K562 (cell line): ENCODE results near the gene FAM171A1. TPM values are rescaled to one million over a fixed set of nuclear protein-coding genes. Genes with fewer than 3 reads are reported as not detected.

ENCODE experiments used
- ATAC-seq: fragments of 200-7000 bp; cut with Tn5 transposase; 3 replicates; pipeline ENCODE4 v1.9.1; 2020; ENCODE audit warnings: moderate library complexity
- BruUV-seq: library from RNA; stranded (reverse); fragments of 400-500 nt; replicated peaks from 2 replicates; lab custom pipeline; 2021; lab: Mats Ljungman, UMichigan
- CTCF ChIA-PET: fragments of 300-600 bp; formaldehyde crosslinking; extraction: SDS; loops from one replicate; lab custom pipeline; 2021; ENCODE audit warnings: low intra/inter-chr PET ratio; lab: Yijun Ruan, JAX
- POLR2A ChIA-PET: fragments of 300-600, 350-650 bp; sonication (Branson Sonifier 250); formaldehyde crosslinking; extraction: SDS; loops from one replicate; lab custom pipeline; 2021; ENCODE audit warnings: antibody characterized with exemption, inconsistent platforms; lab: Yijun Ruan, JAX
- DNase-seq, 4 experiments: peaks; one replicate each; pipeline versions ENCODE4 v3.0.0 to v3.0.0-alpha.2; 2011 to 2018; ENCODE audit warnings: low spot score in 3 of 4, mixed read lengths in 3 of 4; ENCODE audit errors: extremely low read depth in 1 of 4
- FAIRE-seq: peaks from 2 replicates; lab custom pipeline; 2011; peaks lifted over from hg19 to GRCh38; lab: Jason Lieb, UNC
- H2AFZ ChIP-seq: 2 replicates; pipeline ENCODE4 v1.6.0; 2011; ENCODE audit warnings: low read depth, low read length, control low read depth, inconsistent platforms
- H3K27ac ChIP-seq: fragments of 200-600 bp; 3 replicates; pipeline ENCODE4 v1.8.0; 2011; ENCODE audit warnings: low read depth, mild to moderate bottlenecking, control low read depth, inconsistent platforms, low read length, moderate library complexity, mixed read lengths; ENCODE audit errors: extremely low read depth
- H3K27me3 ChIP-seq, 2 experiments: fragments of 300-600 bp in 1 of 2; 2 replicates in 1 of 2; 3 replicates in 1 of 2; pipeline versions ENCODE4 v1.6.0 to v1.8.0; 2011; ENCODE audit warnings: inconsistent platforms in 2 of 2, low read length in 2 of 2, mild to moderate bottlenecking in 1 of 2, mixed read lengths in 1 of 2, moderate library complexity in 1 of 2; ENCODE audit not compliant: control insufficient read depth in 2 of 2, insufficient read depth in 2 of 2
- H3K36me3 ChIP-seq: fragments of 300-600 bp; 3 replicates; pipeline ENCODE4 v1.8.0; 2011; ENCODE audit warnings: mild to moderate bottlenecking, low read length, inconsistent platforms; ENCODE audit not compliant: control insufficient read depth, insufficient read depth
- H3K4me1 ChIP-seq, 2 experiments: fragments of 200-600 bp in 1 of 2; replicated peaks in 1 of 2; 2 replicates in 1 of 2; 3 replicates in 1 of 2; pipeline versions ENCODE4 v1.5.1 to v1.8.0; 2011; ENCODE audit warnings: inconsistent platforms in 2 of 2, low read length in 2 of 2, mild to moderate bottlenecking in 1 of 2, mixed read lengths in 1 of 2, moderate library complexity in 1 of 2; ENCODE audit not compliant: control insufficient read depth in 2 of 2, insufficient read depth in 2 of 2
- H3K4me2 ChIP-seq: 2 replicates; pipeline ENCODE4 v1.6.1; 2011; ENCODE audit warnings: low read length, control low read depth, inconsistent platforms, mixed read lengths; ENCODE audit not compliant: insufficient read depth
- H3K4me3 ChIP-seq: fragments of 200-600 bp; sonication (generic), shearing (Covaris generic); 2 replicates; pipeline ENCODE4 v1.5.1; 2016; ENCODE audit warnings: control low read depth, inconsistent platforms
- H3K79me2 ChIP-seq: fragments of 200-600 bp; 3 replicates; pipeline ENCODE4 v1.8.0; 2011; ENCODE audit warnings: low read length, inconsistent platforms; ENCODE audit not compliant: control insufficient read depth, insufficient read depth
- H3K9ac ChIP-seq, 2 experiments: 2 replicates each; pipeline versions ENCODE4 v1.6.0 to v1.6.1; 2011; ENCODE audit warnings: low read depth in 2 of 2, low read length in 2 of 2, control low read depth in 1 of 2, inconsistent platforms in 1 of 2, mild to moderate bottlenecking in 1 of 2, mixed read lengths in 1 of 2; ENCODE audit not compliant: insufficient read depth in 1 of 2
- H3K9me1 ChIP-seq: one replicate; pipeline ENCODE4 v1.6.0; 2011; ENCODE audit warnings: inconsistent platforms, mild to moderate bottlenecking, low read length, moderate library complexity; ENCODE audit not compliant: control insufficient read depth, insufficient read depth
- H3K9me3 ChIP-seq: replicated peaks from 2 replicates; pipeline ENCODE4 v1.5.1; 2011; ENCODE audit warnings: low read depth, low read length, inconsistent platforms; ENCODE audit not compliant: control insufficient read depth, insufficient read depth
- H4K20me1 ChIP-seq: replicated peaks from 2 replicates; pipeline ENCODE4 v1.6.1; 2011; ENCODE audit warnings: low read length, inconsistent platforms, mixed read lengths; ENCODE audit not compliant: control insufficient read depth, insufficient read depth
- E2F8 ChIP-seq: fragments of 450-650 bp; IDR thresholded peaks from 2 replicates; pipeline ENCODE4 v1.7.1; 2018; ENCODE audit warnings: mild to moderate bottlenecking, low read depth; ENCODE audit not compliant: partially characterized antibody
- GTF3C2 ChIP-seq: IDR thresholded peaks from 3 replicates; pipeline ENCODE4 v1.6.1; 2011; ENCODE audit warnings: borderline replicate concordance, mild to moderate bottlenecking, moderate library complexity; ENCODE audit not compliant: insufficient read length; ENCODE audit errors: extremely low read depth
- HEY1 ChIP-seq: fragments of 250-450 bp; sonication (Bioruptor Pico); IDR thresholded peaks from 2 replicates; pipeline ENCODE4 v1.5.0; 2020; ENCODE audit warnings: mild to moderate bottlenecking, moderate library complexity, borderline replicate concordance
- RNF2 ChIP-seq: sonication (generic); IDR thresholded peaks from 2 replicates; pipeline ENCODE4 v1.6.1; 2016
- WGBS: fragments of 100-300 bp; shearing (Covaris generic); methylation state at CpG from one replicate; pipeline ENCODE4 v1.1.6; 2016; ENCODE audit warnings: low coverage, mixed read lengths; ENCODE audit not compliant: insufficient coverage; ENCODE audit errors: missing lambda C conversion rate; 5-methylcytosine and 5-hydroxymethylcytosine counted together
- in situ Hi-C: fragments of 300-500 bp; cut with MboI; formaldehyde crosslinking; loops from 4 replicates; pipeline ENCODE4 v1.15.0; 2018; ENCODE audit warnings: inconsistent platforms, mixed read lengths
- intact Hi-C: fragments of 100-400 bp; cut with micrococcal nuclease; formaldehyde crosslinking; loops from 2 replicates; pipeline ENCODE4 v1.14.2; 2022
- polyA plus RNA-seq, 8 experiments: library from polyadenylated mRNA; depleted of rRNA in 4 of 8; stranded (reverse) in 5 of 8; unstranded in 3 of 8; fragments of >200 nt; fragmentation: Nextera tagmentation in 2 of 8; fragmentation: Illumina TruSeq in 1 of 8; extraction: Ambion mirVana in 2 of 8; extraction: Trizol in 1 of 8; gene quantifications; 2 replicates each; pipeline versions ENCODE4 v1.2.1 to v1.2.3, GENCODE V29; 2011 to 2014; ENCODE audit warnings: inconsistent platforms in 1 of 8, missing spikeins in 1 of 8
- total RNA-seq, 7 experiments: library from RNA; depleted of rRNA in 6 of 7; stranded (reverse); fragments of >200 nt in 6 of 7; fragmentation: Illumina TruSeq in 2 of 7; extraction: Trizol in 2 of 7; gene quantifications; 2 replicates each; pipeline versions ENCODE4 v1.2.1 to v1.2.3, GENCODE V29; 2011 to 2021; ENCODE audit warnings: low replicate concordance in 1 of 7

The FAM171A1 gene
- total and polyA plus RNA-seq, 9 of the 15 experiments (the other 6 are each of a cell fraction or from before 2014, with no cell fraction given): 0.51 to 8.2 (median 4.8) TPM

GRCh38 chr10:15349112-15349511 lies 22.0 kb downstream of the FAM171A1 start (continued):
- TF ChIP-seq E2F8: no peak
- no peak for TF ChIP-seq GTF3C2

- H4K20me1 ChIP-seq: 0 out of 2 replicates have a peak, but pooled peaks cover 3% of the 10 kb centered on the region
- H3K4me2 ChIP-seq: peak overlapping the region; percentile 12; the same call in 1 of the 2 replicates
- no peak for FAIRE-seq
- no peak overlapping the region for H3K27ac ChIP-seq
- DNase-seq: no peak
- no peak overlapping the region for H3K4me3 ChIP-seq
- no peaks in the 10 kb centered on the region for H3K79me2 ChIP-seq
- no peaks in the 10 kb centered on the region for H3K9me1 ChIP-seq
- CTCF ChIA-PET: no interaction called here
- peaks cover 2 to 22% of the 10 kb centered on the region in 2 experiments; a peak in 4 of 5 replicates for H3K4me1 ChIP-seq
- no peaks in the 10 kb centered on the region for H3K9me3 ChIP-seq
- H3K9ac ChIP-seq: no peak overlapping the region
- no peak overlapping the region for H2AFZ ChIP-seq
- intact Hi-C loops (no loop called here), in situ Hi-C loops (no loop called here)
- BruUV-seq: no TSS peak
- ATAC-seq: no peak
- 20% methylated on average over 8 of the region's 8 CpGs for WGBS
- POLR2A ChIA-PET: interaction anchor here (1.1 to 1.3 kb wide), 2 partner anchors 8 to 15 kb away, joined by 4 read pairs; no protein-coding TSS in a partner anchor
- peaks cover 4 to 21% of the 10 kb centered on the region in 2 experiments; a peak in 4 of 5 replicates for H3K27me3 ChIP-seq
- H3K36me3 ChIP-seq: no peaks in the 10 kb centered on the region
- peak; percentile 25; the same call in 1 of the 2 replicates for TF ChIP-seq RNF2
- TF ChIP-seq HEY1 (CRISPR knock-in tag): no peak
Observed at GRCh38 chr10:15348579-15348978, 22.5 kb downstream of the FAM171A1 start.
